ENCODE results near the gene TMC1. TPM values are rescaled to one million over a fixed set of nuclear protein-coding genes. Genes with fewer than 3 reads are reported as not detected.

The TMC1 gene
- total and polyA plus RNA-seq, 9 donors, result 0.12 to 1.4 (median 0.48) TPM

GRCh38 chr9:72814083-72814597, 292.7 kb downstream of the TMC1 start:
- intact Hi-C loops (cut with DNase I), result loop anchor here in 1 of 4 donors (5.0 kb wide), 1 partner anchor 537 kb away; no protein-coding TSS in a partner anchor
- TF ChIP-seq POLR2A (IDR thresholded peaks at IDR 0.05), result no peak
- no peak for TF ChIP-seq CTCF (IDR thresholded peaks at IDR 0.05)
- no peak for TF ChIP-seq EP300 (IDR thresholded peaks at IDR 0.05)
- 67 to 71% (median 67%) methylated on average over 7 of the region's 7 CpGs for WGBS, 3 donors
- no peaks in the 10 kb centered on the region for H3K4me1 ChIP-seq (ENCODE audit: insufficient read depth)
- H3K4me3 ChIP-seq, result no peak overlapping the region
- no peak for DNase-seq
- no peaks in the 10 kb centered on the region for H3K9me3 ChIP-seq
- H3K36me3 ChIP-seq, result no peaks in the 10 kb centered on the region
- no peaks in the 10 kb centered on the region for H3K27me3 ChIP-seq
- no peak overlapping the region for H3K27ac ChIP-seq

- Histone ChIP-seq H3K27ac (no peak overlapping the region), H3K27me3 (no peaks in the 10 kb centered on the region), H3K4me1 (ENCODE audit: insufficient read depth) (no peaks in the 10 kb centered on the region), H3K36me3 (no peaks in the 10 kb centered on the region), H3K9me3 (no peaks in the 10 kb centered on the region), H3K4me3 (no peak overlapping the region)
- DNase-seq, result no peak
- TF ChIP-seq CTCF (IDR thresholded peaks at IDR 0.05) (no peak), POLR2A (IDR thresholded peaks at IDR 0.05) (no peak)
- intact Hi-C loops (cut with DNase I), result loop anchor here in 1 of 4 donors (5.0 kb wide), 1 partner anchor 534 kb away; no protein-coding TSS in a partner anchor
- 95 to 97% (median 96%) methylated on average over 8 of the region's 8 CpGs for WGBS, 3 donors
These were observed 295.3 kb downstream of the TMC1 start for GRCh38 chr9:72816666-72817065.

- WGBS, 3 donors, result 74 to 82% (median 74%) methylated on average over 7 of the region's 7 CpGs
- no peak for TF ChIP-seq EP300 (IDR thresholded peaks at IDR 0.05)
- TF ChIP-seq POLR2A (IDR thresholded peaks at IDR 0.05), result no peak
- TF ChIP-seq CTCF (IDR thresholded peaks at IDR 0.05), result no peak
These were observed 296.0 kb downstream of the TMC1 start for GRCh38 chr9:72817413-72817812.

GRCh38 chr9:72818385-72818784, 297.0 kb downstream of the TMC1 start:
- H3K4me1 ChIP-seq (ENCODE audit: insufficient read depth), result no peaks in the 10 kb centered on the region
- 90 to 96% (median 93%) methylated on average over 3 of the region's 3 CpGs for WGBS, 3 donors
- H3K27ac ChIP-seq, result no peak overlapping the region
- no peak for DNase-seq
- intact Hi-C loops (cut with DNase I), result loop anchor here in 1 of 4 donors (5.0 kb wide), 1 partner anchor 536 kb away; no protein-coding TSS in a partner anchor
- no peak for TF ChIP-seq EP300 (IDR thresholded peaks at IDR 0.05)
- no peak for TF ChIP-seq POLR2A (IDR thresholded peaks at IDR 0.05)
- no peak for TF ChIP-seq CTCF (IDR thresholded peaks at IDR 0.05)
- no peaks in the 10 kb centered on the region for H3K27me3 ChIP-seq
- no peak overlapping the region for H3K4me3 ChIP-seq
- H3K36me3 ChIP-seq, result no peaks in the 10 kb centered on the region
- H3K9me3 ChIP-seq, result no peaks in the 10 kb centered on the region

More at GRCh38 chr9:72817413-72817812, 296.0 kb downstream of the TMC1 start:
- H3K4me3 ChIP-seq, result no peak overlapping the region
- intact Hi-C loops (cut with DNase I), result loop anchor here in 1 of 4 donors (5.0 kb wide), 1 partner anchor 535 kb away; no protein-coding TSS in a partner anchor
- no peaks in the 10 kb centered on the region for H3K36me3 ChIP-seq
- no peaks in the 10 kb centered on the region for H3K9me3 ChIP-seq
- no peaks in the 10 kb centered on the region for H3K4me1 ChIP-seq (ENCODE audit: insufficient read depth)
- DNase-seq, result no peak
- no peaks in the 10 kb centered on the region for H3K27me3 ChIP-seq
- no peak overlapping the region for H3K27ac ChIP-seq

Measured in ovary (tissue), 9 donors.